Skeletal muscle satellite cell (primary cell): ENCODE results near the gene BANF1.

Source experiments
- H3K27me3 ChIP-seq: 2 replicates; pipeline ENCODE4 v1.7.0; 2013; ENCODE audit warnings: low read length; ENCODE audit not compliant: control insufficient read depth, insufficient read depth
- H3K36me3 ChIP-seq: 2 replicates; pipeline ENCODE4 v1.7.0; 2013; ENCODE audit warnings: mild to moderate bottlenecking, control low read depth, low read length; ENCODE audit not compliant: insufficient read depth
- H3K4me1 ChIP-seq: 2 replicates; pipeline ENCODE4 v1.7.0; 2013; ENCODE audit warnings: low read length; ENCODE audit not compliant: control insufficient read depth, insufficient read depth
- H3K4me2 ChIP-seq: 2 replicates; pipeline ENCODE4 v1.7.0; 2013; ENCODE audit warnings: mild to moderate bottlenecking, low read length
- H3K4me3 ChIP-seq: 2 replicates; pipeline ENCODE4 v1.7.0; 2013; ENCODE audit warnings: low read length
- H3K9ac ChIP-seq: 2 replicates; pipeline ENCODE4 v1.7.0; 2013; ENCODE audit warnings: mild to moderate bottlenecking, low read depth, low read length, moderate library complexity
- H3K9me3 ChIP-seq: replicated peaks from 2 replicates; pipeline ENCODE4 v1.7.0; 2013; ENCODE audit warnings: mild to moderate bottlenecking, control low read depth, low read length

Gene BANF1

GRCh38 chr11:65981101-65981740 lies 21.1 kb upstream of the BANF1 start:
- Histone ChIP-seq H3K4me1 (no peaks in the 10 kb centered on the region), H3K9me3 (no peaks in the 10 kb centered on the region), H3K36me3 (peaks cover 26% of the 10 kb centered on the region), H3K9ac (no peak overlapping the region), H3K4me3 (no peak overlapping the region), H3K27me3 (no peaks in the 10 kb centered on the region), H3K4me2 (no peak overlapping the region)

DNA sequence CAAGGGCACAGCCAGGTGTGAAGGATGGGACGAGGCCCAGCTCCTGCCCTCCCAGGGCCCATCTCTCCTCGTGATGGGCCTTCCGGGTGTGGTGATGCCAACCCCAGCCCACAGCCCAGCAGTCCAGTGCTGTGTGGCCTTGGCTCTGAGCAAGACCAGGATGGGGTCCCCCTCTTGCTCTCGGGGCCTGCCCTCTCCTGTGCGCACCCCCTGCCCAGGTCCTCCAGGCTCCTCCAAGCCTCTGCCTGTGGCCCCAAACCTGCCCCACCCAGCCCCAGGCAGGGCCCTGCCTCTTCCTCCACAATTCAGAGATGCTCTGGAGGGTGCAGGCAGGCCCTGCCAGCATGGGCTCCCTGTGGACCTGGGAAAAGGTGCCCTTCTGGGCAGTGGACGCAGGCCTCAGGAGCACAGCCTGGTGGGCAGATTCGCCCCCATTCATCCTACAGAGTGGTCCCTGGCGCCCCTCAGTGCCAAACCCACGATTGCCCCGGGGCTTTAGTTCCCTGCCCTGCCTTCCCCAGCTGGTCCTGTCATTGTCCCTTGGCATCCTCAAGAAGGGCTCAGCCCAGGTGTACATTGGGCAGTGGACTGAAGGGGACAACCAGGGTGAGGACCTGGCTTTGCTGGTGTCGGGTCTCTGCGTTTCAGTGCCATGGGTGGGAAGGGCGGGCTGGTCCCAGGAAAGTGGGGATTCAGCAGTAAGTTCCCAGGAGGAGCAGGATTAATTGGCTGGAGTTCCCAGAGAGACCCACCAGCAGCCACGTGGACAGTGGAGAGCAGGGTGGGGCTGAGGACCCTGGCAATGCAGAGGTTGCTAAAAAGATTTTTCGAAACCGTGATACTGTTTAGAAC lies 20.1 kb upstream of the BANF1 start:
- Histone ChIP-seq H3K4me1 (no peaks in the 10 kb centered on the region), H3K36me3 (peaks cover 19% of the 10 kb centered on the region), H3K9me3 (no peaks in the 10 kb centered on the region), H3K9ac (no peak overlapping the region), H3K4me2 (no peak overlapping the region), H3K4me3 (no peak overlapping the region), H3K27me3 (no peaks in the 10 kb centered on the region)

GRCh38 chr11:65982824-65983588 lies 19.3 kb upstream of the BANF1 start:
- Histone ChIP-seq H3K4me3 (no peak overlapping the region), H3K9ac (no peak overlapping the region)

GRCh38 chr11:65983589-65983987 lies 18.7 kb upstream of the BANF1 start:
- Histone ChIP-seq H3K9ac (no peak overlapping the region), H3K36me3 (peaks cover 6% of the 10 kb centered on the region), H3K9me3 (no peaks in the 10 kb centered on the region), H3K4me2 (no peak overlapping the region), H3K4me1 (no peaks in the 10 kb centered on the region), H3K4me3 (no peak overlapping the region), H3K27me3 (no peaks in the 10 kb centered on the region)

More at GRCh38 chr11:65982824-65983588, 19.3 kb upstream of the BANF1 start:
- peaks cover 11% of the 10 kb centered on the region for H3K36me3 ChIP-seq
- H3K4me1 ChIP-seq, result no peaks in the 10 kb centered on the region
- H3K4me2 ChIP-seq, result no peak overlapping the region
- H3K9me3 ChIP-seq, result no peaks in the 10 kb centered on the region
- no peaks in the 10 kb centered on the region for H3K27me3 ChIP-seq

- Histone ChIP-seq H3K9me3 (no peaks in the 10 kb centered on the region), H3K9ac (no peak overlapping the region), H3K4me1 (no peaks in the 10 kb centered on the region), H3K36me3 (peaks cover 5% of the 10 kb centered on the region), H3K4me3 (no peak overlapping the region), H3K27me3 (no peaks in the 10 kb centered on the region), H3K4me2 (no peak overlapping the region)
Measured at GRCh38 chr11:65987336-65987735, 15.0 kb upstream of the BANF1 start.

DNA sequence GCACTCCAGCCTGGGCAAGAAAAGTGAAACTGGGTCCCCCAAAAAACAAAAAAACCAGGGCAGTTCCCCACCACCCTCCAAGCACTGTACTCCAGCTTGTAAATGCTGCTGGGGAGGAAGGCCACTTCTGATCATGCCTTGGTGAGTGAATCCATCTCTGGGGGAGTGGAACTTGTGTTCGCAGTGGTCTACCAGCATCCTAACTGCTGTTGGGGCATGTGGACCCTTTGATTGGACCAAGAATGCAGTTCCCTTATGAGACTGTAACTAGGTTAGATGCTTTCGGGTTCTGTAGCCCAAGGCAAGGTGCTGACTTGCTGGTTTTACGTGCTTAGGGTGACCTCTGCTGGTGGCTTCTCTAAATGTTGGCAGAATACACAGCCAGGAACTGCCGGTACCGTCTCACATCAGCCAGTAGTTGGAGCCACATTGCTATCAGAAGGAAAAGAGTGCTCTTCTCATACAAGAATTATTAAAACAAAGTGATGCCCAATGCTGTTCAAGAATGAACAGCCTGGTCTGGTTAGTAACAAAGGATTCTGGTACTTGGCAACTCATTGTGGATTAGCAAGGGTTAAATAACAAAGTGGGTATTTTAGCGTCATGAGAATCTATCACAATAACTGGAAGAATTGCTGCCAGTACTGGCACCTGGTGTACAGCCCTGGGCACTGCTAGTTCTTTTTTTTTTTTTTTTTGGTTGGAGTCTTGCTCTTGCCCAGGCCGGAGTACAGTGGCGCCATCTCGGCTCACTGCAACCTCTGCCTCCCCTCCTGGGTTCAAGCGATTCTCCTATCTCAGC lies 13.3 kb upstream of the BANF1 start:
- Histone ChIP-seq H3K36me3 (peaks cover 5% of the 10 kb centered on the region), H3K4me3 (no peak overlapping the region), H3K4me2 (no peak overlapping the region), H3K9ac (no peak overlapping the region), H3K27me3 (no peaks in the 10 kb centered on the region), H3K9me3 (no peaks in the 10 kb centered on the region), H3K4me1 (no peaks in the 10 kb centered on the region)

DNA sequence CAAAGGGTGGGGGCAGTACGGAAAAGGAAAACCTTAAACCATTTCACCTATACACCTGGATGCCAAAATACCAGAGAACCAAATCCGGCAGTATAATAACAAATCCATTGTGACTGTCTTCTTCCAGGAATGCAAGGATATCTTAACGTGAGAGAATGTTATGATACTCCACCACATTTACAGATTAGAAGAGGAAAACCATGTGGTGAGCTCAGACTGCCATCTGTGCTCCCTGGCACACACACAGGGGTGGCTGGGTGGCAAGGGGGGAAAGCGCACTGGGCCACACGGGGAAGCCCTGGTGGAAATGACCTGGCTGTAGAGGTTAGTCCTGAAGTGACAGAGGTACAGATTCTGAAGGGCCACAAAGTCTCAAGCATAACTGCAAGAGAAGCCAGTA lies 10.2 kb upstream of the BANF1 start:
- no peaks in the 10 kb centered on the region for H3K27me3 ChIP-seq
- no peaks in the 10 kb centered on the region for H3K4me1 ChIP-seq
- H3K9me3 ChIP-seq, result no peaks in the 10 kb centered on the region
- H3K4me3 ChIP-seq, result no peak overlapping the region
- H3K4me2 ChIP-seq, result no peak overlapping the region
- H3K9ac ChIP-seq, result no peak overlapping the region
- peaks cover 10% of the 10 kb centered on the region for H3K36me3 ChIP-seq

GRCh38 chr11:65997286-65997685 lies 5.0 kb upstream of the BANF1 start:
- H3K4me2 ChIP-seq, result no peak overlapping the region
- peaks cover 38% of the 10 kb centered on the region for H3K36me3 ChIP-seq
- H3K9me3 ChIP-seq, result no peaks in the 10 kb centered on the region
- H3K9ac ChIP-seq, result no peak overlapping the region
- H3K4me3 ChIP-seq, result no peak overlapping the region
- H3K4me1 ChIP-seq, result peaks cover 6% of the 10 kb centered on the region
- no peaks in the 10 kb centered on the region for H3K27me3 ChIP-seq

- Histone ChIP-seq H3K27me3 (no peaks in the 10 kb centered on the region), H3K4me3 (peak overlapping the region; percentile 85), H3K4me1 (peaks cover 10% of the 10 kb centered on the region), H3K9me3 (no peaks in the 10 kb centered on the region), H3K36me3 (peaks cover 45% of the 10 kb centered on the region), H3K9ac (peak overlapping the region; percentile 91), H3K4me2 (peak overlapping the region; percentile 91)
Measured at GRCh38 chr11:66002648-66003225, 434 bp downstream of the BANF1 start.

DNA sequence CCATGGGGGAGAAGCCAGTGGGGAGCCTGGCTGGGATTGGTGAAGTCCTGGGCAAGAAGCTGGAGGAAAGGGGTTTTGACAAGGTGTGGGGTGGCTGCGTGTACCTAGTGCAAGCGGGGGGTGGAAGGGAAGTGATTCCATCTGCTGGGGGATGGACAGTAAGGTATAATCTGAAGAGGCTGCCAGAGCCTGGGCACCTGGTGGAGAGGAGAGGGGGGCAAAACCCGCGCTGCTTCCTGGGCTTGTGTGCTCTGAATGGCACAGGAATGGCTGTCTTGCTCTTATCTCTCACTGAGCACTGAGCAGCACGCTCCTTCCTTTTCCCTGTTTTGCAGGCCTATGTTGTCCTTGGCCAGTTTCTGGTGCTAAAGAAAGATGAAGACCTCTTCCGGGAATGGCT lies 988 bp downstream of the BANF1 start:
- peak overlapping the region; percentile 85 for H3K4me3 ChIP-seq
- peaks cover 12% of the 10 kb centered on the region for H3K4me1 ChIP-seq
- peak overlapping the region; percentile 91 for H3K9ac ChIP-seq
- H3K4me2 ChIP-seq, result peak overlapping the region; percentile 91
- H3K27me3 ChIP-seq, result no peaks in the 10 kb centered on the region
- peaks cover 39% of the 10 kb centered on the region for H3K36me3 ChIP-seq
- no peaks in the 10 kb centered on the region for H3K9me3 ChIP-seq
